ENCODE results near the gene RXRB. TPM values are rescaled to one million over a fixed set of nuclear protein-coding genes. Genes with fewer than 3 reads are reported as not detected.

Gene RXRB
- total RNA-seq, 1 donor from 2014 or later: 61.9 TPM

GRCh38 chr6:33211136-33211535 lies 10.7 kb upstream of the RXRB start:
- peaks cover 24% of the 10 kb centered on the region for H3K27me3 Mint-ChIP-seq
- H3K4me3 Mint-ChIP-seq: no peak overlapping the region
- H3K9me3 Mint-ChIP-seq: no peaks in the 10 kb centered on the region
- DNase-seq (ENCODE audit: extremely low spot score, unreplicated experiment): no peak
- peaks cover 8% of the 10 kb centered on the region for H3K36me3 Mint-ChIP-seq
- peaks cover 32% of the 10 kb centered on the region for H3K4me1 Mint-ChIP-seq (ENCODE audit: unreplicated experiment)
- TF ChIP-seq CTCF (conservative IDR thresholded peaks at IDR 0.05): no peak
- no peak overlapping the region for H3K27ac Mint-ChIP-seq

DNA sequence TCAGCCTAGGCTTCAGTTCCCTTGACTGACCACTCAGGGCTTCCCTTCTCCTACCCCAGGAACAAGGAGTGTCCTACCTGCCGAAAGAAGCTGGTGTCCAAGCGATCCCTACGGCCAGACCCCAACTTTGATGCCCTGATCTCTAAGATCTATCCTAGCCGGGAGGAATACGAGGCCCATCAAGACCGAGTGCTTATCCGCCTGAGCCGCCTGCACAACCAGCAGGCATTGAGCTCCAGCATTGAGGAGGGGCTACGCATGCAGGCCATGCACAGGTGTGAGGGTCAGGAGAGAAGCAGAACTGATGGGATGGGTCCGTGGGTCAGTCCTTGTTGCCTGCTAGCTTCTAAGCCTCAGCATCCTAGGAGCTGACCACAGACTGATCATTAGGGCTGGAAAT lies 9.4 kb upstream of the RXRB start:
- no peak for DNase-seq (ENCODE audit: extremely low spot score, unreplicated experiment)
- H3K9me3 Mint-ChIP-seq: no peaks in the 10 kb centered on the region
- TF ChIP-seq CTCF (conservative IDR thresholded peaks at IDR 0.05): no peak
- peaks cover 20% of the 10 kb centered on the region for H3K27me3 Mint-ChIP-seq
- peak overlapping the region; percentile 84 for H3K27ac Mint-ChIP-seq
- H3K4me3 Mint-ChIP-seq: peak overlapping the region; percentile 100
- peaks cover 8% of the 10 kb centered on the region for H3K36me3 Mint-ChIP-seq
- H3K4me1 Mint-ChIP-seq (ENCODE audit: unreplicated experiment): peaks cover 41% of the 10 kb centered on the region

- Mint-ChIP-seq H3K4me3 (peak within 1 kb of the TSS; percentile 100), H3K27ac (peak within 1 kb of the TSS; percentile 96), H3K36me3 (peaks cover 13% of the 10 kb centered on the region), H3K4me1 (ENCODE audit: unreplicated experiment) (peaks cover 51% of the 10 kb centered on the region), H3K27me3 (peaks cover 9% of the 10 kb centered on the region), H3K9me3 (no peaks in the 10 kb centered on the region)
- TF ChIP-seq CTCF (conservative IDR thresholded peaks at IDR 0.05): no peak
- DNase-seq (ENCODE audit: extremely low spot score, unreplicated experiment): peak; percentile 87
These were observed 7.9 kb upstream of the RXRB start, which contains the start of gene RING1 for GRCh38 chr6:33208091-33208967. TSS of gene RING1 (plus strand) at chr6:33208500. CDS start at chr6:33208823, 323 bp downstream.

DNA sequence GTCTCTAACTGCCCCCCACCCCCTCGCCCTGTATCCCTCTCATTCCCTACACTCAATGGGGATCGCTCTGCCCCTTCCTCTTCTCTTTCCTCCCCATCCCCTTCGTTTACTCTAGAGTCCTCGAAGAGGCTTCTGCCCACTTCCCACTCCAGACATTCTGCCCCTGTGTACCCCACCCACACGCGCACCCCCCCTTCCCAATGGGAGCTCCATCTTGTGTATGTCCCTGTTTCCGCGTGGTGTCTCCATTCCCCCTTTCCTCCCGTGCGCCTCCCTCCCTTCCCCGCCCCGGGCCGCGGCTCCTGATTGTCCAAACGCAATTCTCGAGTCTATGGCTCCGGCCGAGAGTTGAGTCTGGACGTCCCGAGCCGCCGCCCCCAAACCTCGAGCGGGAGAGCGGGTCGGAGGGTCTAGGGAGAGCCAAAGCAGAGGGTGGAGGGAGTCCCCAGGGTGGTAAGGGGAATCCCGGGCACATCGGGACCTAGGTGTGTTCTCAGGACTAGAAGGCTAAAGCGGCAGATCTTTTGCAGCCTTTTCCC lies 7.2 kb upstream of the RXRB start:
- H3K9me3 Mint-ChIP-seq: no peaks in the 10 kb centered on the region
- no peak for TF ChIP-seq CTCF (conservative IDR thresholded peaks at IDR 0.05)
- peaks cover 2% of the 10 kb centered on the region for H3K27me3 Mint-ChIP-seq
- H3K36me3 Mint-ChIP-seq: peaks cover 20% of the 10 kb centered on the region
- peak overlapping the region; percentile 100 for H3K4me3 Mint-ChIP-seq
- peaks cover 54% of the 10 kb centered on the region for H3K4me1 Mint-ChIP-seq (ENCODE audit: unreplicated experiment)
- peak overlapping the region; percentile 96 for H3K27ac Mint-ChIP-seq
- DNase-seq (ENCODE audit: extremely low spot score, unreplicated experiment): no peak

- DNase-seq (ENCODE audit: extremely low spot score, unreplicated experiment): no peak
- H3K27ac Mint-ChIP-seq: peak overlapping the region; percentile 99
- peak overlapping the region; percentile 100 for H3K4me3 Mint-ChIP-seq
- no peak for TF ChIP-seq CTCF (conservative IDR thresholded peaks at IDR 0.05)
- no peaks in the 10 kb centered on the region for H3K27me3 Mint-ChIP-seq
- H3K4me1 Mint-ChIP-seq (ENCODE audit: unreplicated experiment): peaks cover 57% of the 10 kb centered on the region
- H3K9me3 Mint-ChIP-seq: no peaks in the 10 kb centered on the region
- peaks cover 26% of the 10 kb centered on the region for H3K36me3 Mint-ChIP-seq
These were observed 6.5 kb upstream of the RXRB start for GRCh38 chr6:33206864-33207551.
